GM19099 (cell line): Measurements from ENCODE around the gene PRM2.

Source experiments
- POLR2A ChIP-seq: IDR thresholded peaks from 3 replicates; pipeline ENCODE4 v1.6.1; 2011; ENCODE audit warnings: low read depth; ENCODE audit not compliant: insufficient read length; ENCODE audit errors: extremely low read depth

The PRM2 gene

DNA sequence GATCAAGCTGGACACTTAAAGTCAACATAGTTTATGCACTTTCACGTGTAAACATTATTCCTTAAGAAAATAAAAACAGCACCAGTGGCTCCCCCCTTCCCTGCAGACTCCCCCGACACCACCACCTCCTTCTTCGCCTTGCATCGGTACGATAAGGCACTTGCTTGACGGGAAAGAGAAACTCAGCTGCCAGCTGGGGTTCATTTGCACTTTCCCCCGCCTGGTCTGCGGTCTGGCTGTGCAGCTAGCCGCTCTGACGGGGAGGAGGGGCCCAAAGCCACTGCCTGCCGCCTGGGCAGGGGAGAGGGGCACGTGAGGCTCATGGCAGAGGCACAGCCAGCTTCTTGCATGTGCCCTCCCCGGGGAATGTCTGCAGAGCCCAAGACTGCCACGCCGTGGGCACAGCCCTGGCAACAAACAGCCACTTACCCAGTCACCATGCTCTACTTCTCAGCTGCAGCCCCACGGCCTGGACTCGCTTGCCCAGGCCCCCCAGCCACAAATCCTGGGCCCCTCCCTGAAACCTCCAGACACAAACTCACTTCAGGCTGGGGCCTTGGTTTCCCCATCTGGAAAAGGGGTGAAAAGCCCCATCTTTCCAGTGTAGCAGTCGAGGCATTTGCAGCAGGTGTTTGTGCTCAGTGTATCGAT lies 21.3 kb upstream of the PRM2 start:
- peak; percentile 25 for TF ChIP-seq POLR2A

DNA sequence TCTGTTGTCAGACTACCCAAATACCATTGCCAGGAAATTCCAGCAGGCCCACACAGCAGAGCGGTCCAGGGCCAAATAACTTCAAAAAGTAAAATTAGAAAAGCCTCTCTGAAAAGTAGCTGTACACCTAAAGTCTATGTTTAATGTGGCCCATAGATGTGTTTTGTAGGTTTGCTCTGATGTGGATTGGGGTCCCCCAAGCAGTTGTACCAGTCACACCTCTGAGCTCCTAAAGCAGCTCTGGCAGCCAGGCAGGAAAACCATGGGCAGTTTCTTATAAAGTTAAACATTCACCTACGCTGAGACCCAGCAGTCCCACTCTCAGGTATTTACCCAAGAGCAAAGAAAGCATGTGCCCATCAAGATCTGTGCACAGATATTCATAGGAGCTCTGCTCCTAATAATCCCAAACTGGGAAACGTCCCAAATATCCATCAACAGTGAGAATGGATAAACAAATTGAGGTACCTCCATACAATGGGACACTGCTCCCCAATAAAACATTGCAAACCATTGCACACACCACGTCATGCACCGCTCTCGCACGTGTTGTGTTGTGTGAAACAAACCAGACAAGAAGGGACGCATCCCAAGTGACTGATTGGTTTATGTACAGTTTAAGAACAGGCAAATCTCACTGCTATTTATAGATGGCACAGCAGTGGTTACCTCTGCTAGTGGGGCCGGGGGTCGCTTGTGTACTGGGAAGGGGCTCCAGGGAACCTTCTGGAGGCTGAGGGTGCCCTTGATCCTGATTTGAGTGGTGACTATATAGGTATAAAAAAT lies 20.6 kb upstream of the PRM2 start:
- no peak for TF ChIP-seq POLR2A

DNA sequence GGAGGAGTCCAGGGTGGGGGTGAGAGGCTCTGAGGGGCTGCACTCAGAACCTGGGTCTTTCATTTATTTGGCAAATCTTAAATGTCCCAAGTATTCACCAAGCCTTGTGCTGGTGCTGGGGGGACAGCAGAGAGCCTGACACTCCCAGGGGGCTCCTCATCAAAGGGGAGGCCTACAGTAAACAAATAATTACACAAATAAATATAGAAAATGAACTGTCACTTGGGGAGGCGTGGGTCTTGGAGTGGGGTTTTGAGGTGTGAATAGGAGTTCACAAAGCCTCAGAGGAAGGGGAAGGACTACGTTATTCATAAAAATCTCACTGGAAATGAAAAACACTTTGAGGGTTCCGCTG lies 20.0 kb upstream of the PRM2 start:
- TF ChIP-seq POLR2A = no peak

DNA sequence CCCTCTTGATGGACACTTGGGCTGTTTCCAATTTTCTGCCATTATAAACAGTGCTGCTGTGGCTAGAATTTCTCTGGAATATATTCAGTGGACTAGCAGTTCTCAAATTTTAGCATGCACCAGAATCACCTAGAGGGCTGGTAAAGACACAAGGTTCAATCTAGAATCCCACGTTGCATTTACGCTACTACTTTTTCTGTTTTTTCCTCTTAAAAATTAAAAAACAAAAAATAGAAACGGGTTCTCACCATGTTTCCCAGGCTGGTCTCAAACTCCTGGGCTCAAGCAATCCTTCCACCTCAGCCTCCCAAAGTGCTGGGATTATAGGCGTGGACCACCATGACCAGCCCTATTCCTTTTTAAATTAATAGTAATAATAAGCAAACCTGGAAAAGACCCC lies 19.4 kb upstream of the PRM2 start:
- TF ChIP-seq POLR2A = no peak

GRCh38 chr16:11292076-11292748 lies 15.9 kb upstream of the PRM2 start:
- TF ChIP-seq POLR2A = no peak

- no peak for TF ChIP-seq POLR2A
Observed at GRCh38 chr16:11291091-11291703, 14.9 kb upstream of the PRM2 start.

DNA sequence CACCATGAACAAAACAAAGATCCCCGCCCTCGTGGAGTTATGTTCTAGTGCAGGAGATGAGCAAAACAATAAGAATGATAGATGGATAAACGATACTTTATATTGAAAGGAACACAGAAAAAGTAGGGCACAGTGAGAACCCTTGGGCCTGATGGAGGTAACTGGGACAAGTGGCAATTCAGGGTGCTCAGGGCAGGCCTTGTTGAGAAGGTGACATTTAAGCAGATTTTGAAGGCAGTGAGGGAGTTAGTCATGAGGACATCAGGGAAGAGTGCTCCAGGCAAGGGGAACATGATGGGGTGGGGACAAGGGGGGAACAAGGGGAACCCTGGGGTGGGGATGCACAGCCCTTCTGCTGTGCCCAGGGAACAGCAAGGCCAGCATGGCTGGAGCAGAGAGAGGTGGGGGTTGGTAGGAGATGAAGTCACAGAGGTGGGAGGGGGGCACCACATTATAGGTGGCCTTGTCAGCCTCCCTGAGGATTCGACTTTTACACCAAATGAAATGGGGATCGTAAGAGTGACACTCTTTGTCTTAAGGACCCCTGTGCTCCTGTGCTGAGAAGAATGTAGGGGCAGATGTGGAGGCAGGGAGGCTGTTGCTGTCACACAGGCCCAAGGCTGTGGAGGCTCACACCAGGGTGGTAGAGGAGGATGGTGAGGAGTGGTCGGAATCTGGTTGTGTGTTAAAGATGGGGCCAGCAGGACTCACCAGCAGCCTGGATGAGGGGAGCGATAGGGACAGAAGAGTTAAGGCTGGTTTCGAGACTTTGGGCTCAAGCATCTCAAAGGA lies 14.0 kb upstream of the PRM2 start:
- TF ChIP-seq POLR2A = no peak

- no peak for TF ChIP-seq POLR2A
Observed at GRCh38 chr16:11289202-11289601, 12.9 kb upstream of the PRM2 start.

GRCh38 chr16:11285842-11286241 lies 9.6 kb upstream of the PRM2 start:
- TF ChIP-seq POLR2A = no peak

DNA sequence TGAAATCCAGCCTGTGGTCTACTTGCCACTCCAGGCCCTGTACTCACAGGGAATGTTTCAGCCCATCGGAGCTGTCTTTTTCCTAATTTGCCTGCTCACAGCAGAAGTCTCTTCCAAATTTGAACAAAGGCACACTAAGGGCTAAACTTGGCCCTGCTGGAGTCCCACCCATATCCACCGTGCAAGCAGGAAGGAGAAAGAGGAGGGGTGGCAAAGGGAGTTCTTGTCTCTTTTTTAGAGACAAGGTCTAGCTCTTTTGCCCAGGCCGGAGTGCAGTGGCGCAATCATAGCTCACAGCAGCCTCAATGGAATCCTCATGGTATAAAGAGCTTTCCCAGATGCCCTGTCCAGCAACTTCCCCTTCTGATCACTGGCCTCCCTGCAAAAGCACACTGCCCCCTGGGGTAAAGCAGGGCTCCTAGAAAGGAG lies 7.6 kb upstream of the PRM2 start:
- no peak for TF ChIP-seq POLR2A

DNA sequence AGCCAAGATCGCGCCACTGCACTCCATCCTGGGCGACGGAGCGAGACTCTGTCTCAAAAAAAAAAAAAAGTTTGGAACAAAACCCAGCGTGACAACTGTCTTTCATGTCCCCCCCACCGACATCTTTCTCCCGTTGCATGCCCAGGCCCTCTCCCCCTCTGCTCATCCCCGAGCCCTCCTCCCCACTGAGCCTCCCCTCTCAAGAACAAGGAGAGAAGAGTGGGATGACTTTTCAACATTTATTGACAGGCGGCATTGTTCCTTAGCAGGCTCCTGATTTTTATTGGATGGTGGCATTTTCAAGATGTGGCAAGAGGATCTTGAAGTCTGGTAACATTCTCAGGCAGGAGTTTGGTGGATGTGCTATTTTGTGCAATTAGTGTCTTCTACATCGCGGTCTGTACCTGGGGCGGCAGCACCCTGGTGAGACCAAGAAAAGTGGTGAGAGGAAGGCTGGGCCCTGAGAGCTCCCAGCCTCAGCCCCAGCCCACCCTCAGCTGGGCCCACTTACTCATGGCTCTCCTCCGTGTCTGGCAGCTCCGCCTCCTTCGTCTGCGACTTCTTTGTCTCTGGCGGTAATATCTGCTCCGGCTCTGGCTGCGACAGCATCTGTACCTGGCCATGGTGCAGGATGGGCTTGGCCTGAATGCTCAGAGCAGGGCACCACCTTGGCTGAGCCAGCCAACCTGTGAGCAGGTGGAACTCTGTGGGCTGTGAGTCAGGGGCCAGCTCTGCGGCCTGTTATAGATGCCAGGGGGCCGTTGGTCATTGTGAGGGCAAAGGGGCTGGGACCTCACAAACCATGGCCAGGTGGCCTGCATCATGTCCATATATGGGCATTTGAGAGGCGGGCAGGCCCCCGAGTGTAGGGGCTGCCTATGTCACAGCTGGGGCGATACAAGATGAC lies 4.6 kb upstream of the PRM2 start, which contains the start of gene PRM1:
Gene PRM1 (minus strand): TSS at position 715 of the 907 bp plus-strand sequence. CDS start 92 bp downstream, at position 623.
- TF ChIP-seq POLR2A = no peak

- no peak for TF ChIP-seq POLR2A
Observed at GRCh38 chr16:11278681-11279628, 2.7 kb upstream of the PRM2 start.
